PC-3 (cell line): Measurements from ENCODE around the gene BCAS3.

Experiments used
- CTCF ChIP-seq: fragments of 300-600 bp; sonication (generic); conservative IDR thresholded peaks from 2 replicates; pipeline ENCODE4 v1.5.1; 2017; ENCODE audit warnings: antibody characterized with exemption, low read depth, mild to moderate bottlenecking, low read length
- EZH2phosphoT487 ChIP-seq: fragments of 300-600 bp; sonication (generic); IDR thresholded peaks from 2 replicates; pipeline ENCODE4 v1.6.1; 2018; ENCODE audit warnings: mild to moderate bottlenecking, antibody characterized with exemption, low read length, borderline replicate concordance

DNA sequence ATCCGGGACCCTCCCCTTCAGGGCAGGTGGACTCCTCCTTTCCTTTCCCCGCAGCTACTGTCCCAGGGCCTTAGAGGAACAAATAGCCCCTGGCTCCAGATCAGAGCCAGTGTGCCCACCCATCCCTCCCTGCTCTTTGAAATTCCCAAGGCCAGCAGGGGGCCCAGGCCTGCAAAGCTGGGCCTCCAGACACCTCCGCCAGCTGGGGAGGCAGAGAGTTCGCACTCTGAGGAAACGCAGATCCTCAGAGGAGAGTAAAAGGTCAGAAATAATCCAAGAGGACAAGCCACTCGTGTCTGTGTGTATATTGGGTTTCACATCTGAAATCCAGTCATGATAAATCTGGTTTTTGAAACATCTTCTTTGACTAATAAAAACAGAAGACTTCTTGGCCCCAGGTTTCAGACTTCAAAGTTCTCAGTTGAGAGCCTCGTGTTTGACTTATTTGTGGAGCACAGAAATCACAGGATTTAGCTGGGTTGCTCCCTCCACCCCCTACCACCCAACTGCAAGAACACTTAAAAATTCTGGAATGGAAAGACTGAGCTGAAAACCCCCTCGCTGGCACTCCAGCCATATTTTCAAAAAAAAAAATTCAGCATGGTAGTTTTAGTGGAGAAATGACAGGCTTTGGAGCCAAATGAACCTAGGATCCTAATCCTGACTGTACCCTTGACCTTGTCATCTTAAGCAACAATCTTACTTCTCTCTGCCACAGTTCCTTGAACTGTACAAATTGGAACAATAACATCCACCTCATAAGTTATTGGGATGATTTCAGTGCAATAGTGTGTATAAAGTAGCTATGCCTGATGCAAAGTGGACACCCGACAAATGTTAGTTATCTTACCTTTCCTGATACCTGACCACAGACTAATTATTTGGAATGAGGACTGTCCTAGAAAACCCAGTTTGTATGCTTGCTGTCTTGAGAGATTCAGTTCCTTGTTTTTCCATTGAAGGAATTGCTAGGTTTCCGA lies 677.5 kb downstream of the BCAS3 start:
- no peak for TF ChIP-seq CTCF
- no peak for TF ChIP-seq EZH2phosphoT487
